ENCODE data around the gene FOCAD. TPM values are rescaled to one million over a fixed set of nuclear protein-coding genes. Genes with fewer than 3 reads are reported as not detected.

Gene FOCAD
- total RNA-seq, 2 donors from 2014 or later = 51.6 to 56.8 TPM

DNA sequence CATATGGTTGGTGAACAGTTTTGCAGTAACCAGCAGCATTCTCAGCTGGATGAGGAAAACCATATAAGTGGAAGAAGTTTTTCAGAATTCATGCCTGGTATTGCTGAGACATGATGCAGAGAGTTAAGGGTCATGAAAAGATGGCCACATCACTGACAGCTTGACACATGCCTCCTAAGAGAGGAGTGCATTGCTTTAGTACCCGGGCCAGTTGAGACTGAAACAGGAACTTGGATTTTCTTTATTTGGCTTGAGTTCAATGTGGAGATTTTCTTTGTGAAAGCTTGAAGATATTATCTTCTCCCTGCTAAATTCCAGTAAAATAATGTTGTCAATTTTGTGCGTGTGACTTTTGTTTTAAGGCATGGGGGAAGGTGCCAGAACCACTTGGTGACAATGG lies 311.6 kb downstream of the FOCAD start:
- Histone ChIP-seq H3K36me3 (ENCODE audit: control insufficient read depth, insufficient read depth, low read length) (peaks cover 34% of the 10 kb centered on the region), H3K9ac (ENCODE audit: extremely low read depth, low read length, poor library complexity, severe bottlenecking) (no peak overlapping the region), H3K9me3 (ENCODE audit: control insufficient read depth, low read length) (peaks cover under 1% of the 10 kb centered on the region), H3K27me3 (ENCODE audit: control insufficient read depth, insufficient read depth, low read length, poor library complexity, severe bottlenecking) (no peaks in the 10 kb centered on the region), H3K4me3 (ENCODE audit: low read length) (no peak overlapping the region), H3K27ac (ENCODE audit: low read depth, low read length) (no peak overlapping the region), H3K4me1 (ENCODE audit: control insufficient read depth, insufficient read depth, low read length) (no peaks in the 10 kb centered on the region)
- Mint-ChIP-seq H3K4me3 (no peak overlapping the region), H3K27ac (no peak overlapping the region), H3K9me3 (no peaks in the 10 kb centered on the region), H3K4me1 (no peaks in the 10 kb centered on the region), H3K27me3 (ENCODE audit: insufficient read depth) (no peaks in the 10 kb centered on the region), H3K36me3 (ENCODE audit: low read depth) (peaks cover 39% of the 10 kb centered on the region)
- TF ChIP-seq, protein P1, sequence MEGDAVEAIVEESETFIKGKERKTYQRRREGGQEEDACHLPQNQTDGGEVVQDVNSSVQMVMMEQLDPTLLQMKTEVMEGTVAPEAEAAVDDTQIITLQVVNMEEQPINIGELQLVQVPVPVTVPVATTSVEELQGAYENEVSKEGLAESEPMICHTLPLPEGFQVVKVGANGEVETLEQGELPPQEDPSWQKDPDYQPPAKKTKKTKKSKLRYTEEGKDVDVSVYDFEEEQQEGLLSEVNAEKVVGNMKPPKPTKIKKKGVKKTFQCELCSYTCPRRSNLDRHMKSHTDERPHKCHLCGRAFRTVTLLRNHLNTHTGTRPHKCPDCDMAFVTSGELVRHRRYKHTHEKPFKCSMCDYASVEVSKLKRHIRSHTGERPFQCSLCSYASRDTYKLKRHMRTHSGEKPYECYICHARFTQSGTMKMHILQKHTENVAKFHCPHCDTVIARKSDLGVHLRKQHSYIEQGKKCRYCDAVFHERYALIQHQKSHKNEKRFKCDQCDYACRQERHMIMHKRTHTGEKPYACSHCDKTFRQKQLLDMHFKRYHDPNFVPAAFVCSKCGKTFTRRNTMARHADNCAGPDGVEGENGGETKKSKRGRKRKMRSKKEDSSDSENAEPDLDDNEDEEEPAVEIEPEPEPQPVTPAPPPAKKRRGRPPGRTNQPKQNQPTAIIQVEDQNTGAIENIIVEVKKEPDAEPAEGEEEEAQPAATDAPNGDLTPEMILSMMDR (conservative IDR thresholded peaks at IDR 0.05) = no peak
- no peak for DNase-seq
- WGBS, 2 experiments (ENCODE audit: insufficient coverage in 1 of 2, insufficient read length in 1 of 2) = 87 to 100% methylated on average over 1 to 2 of the region's 2 CpGs

DNA sequence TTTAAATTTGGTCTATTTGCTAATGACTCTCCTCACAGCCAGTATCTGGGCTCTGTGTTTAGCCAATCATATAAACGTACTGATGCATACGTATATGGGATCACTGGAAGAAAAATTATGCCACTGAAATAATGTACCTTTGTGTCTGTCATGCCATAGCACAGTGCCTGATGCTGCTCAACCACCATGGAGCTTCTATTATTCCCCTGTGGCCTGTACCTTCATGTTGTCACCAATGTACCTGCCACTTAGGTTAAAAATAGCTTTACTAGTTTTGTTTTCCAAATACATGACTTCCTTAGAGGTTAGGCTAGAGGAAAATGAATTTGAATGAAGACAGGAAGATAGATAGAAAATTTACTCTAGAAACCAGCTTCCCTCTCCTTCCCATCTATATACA lies 312.8 kb downstream of the FOCAD start:
- WGBS, 2 experiments (ENCODE audit: insufficient coverage in 1 of 2, insufficient read length in 1 of 2) = 98 to 100% methylated on average over 2 of the region's 2 CpGs
- no peak overlapping the region for H3K4me3 ChIP-seq (ENCODE audit: low read length)
- no peaks in the 10 kb centered on the region for H3K4me1 ChIP-seq (ENCODE audit: control insufficient read depth, insufficient read depth, low read length)
- H3K27ac ChIP-seq (ENCODE audit: low read depth, low read length) = no peak overlapping the region
- TF ChIP-seq, protein P1 (conservative IDR thresholded peaks at IDR 0.05) = no peak
- no peak overlapping the region for H3K9ac ChIP-seq (ENCODE audit: extremely low read depth, low read length, poor library complexity, severe bottlenecking)
- H3K36me3 ChIP-seq (ENCODE audit: control insufficient read depth, insufficient read depth, low read length) = peaks cover 25% of the 10 kb centered on the region
- Mint-ChIP-seq H3K9me3 (no peaks in the 10 kb centered on the region), H3K4me3 (no peak overlapping the region), H3K27ac (no peak overlapping the region), H3K4me1 (no peaks in the 10 kb centered on the region), H3K27me3 (ENCODE audit: insufficient read depth) (no peaks in the 10 kb centered on the region), H3K36me3 (ENCODE audit: low read depth) (peaks cover 35% of the 10 kb centered on the region)
- peaks cover 8% of the 10 kb centered on the region for H3K9me3 ChIP-seq (ENCODE audit: control insufficient read depth, low read length)
- no peaks in the 10 kb centered on the region for H3K27me3 ChIP-seq (ENCODE audit: control insufficient read depth, insufficient read depth, low read length, poor library complexity, severe bottlenecking)
- no peak for DNase-seq

DNA sequence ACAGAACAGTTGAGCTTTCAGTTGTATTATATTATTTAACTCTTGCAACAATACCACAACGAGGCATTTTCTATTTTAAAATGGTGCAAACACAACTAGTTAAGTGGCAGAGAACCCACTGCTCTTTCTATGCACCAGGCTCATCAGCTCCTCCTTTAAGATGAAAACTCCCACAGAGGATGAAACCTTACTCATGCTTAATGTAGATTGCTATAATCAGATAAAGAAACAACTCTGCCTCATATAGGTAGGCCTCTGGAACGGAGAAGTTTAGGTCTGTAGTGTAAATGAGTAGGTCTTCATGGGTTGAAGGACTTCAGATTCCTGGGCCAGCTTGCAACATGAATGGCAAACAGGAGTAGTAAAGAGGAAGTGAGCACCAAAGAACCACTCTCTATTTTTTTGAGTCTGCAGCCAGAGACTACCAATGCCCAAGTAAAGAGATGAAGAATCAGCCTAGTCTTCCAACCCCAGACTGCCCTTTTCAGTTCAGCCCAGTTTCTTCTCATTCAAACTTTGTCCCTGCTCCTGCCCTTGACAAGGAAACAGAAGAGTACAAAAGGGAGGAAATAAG lies 313.5 kb downstream of the FOCAD start:
- Histone ChIP-seq H3K4me3 (ENCODE audit: low read length) (no peak overlapping the region), H3K9ac (ENCODE audit: extremely low read depth, low read length, poor library complexity, severe bottlenecking) (no peak overlapping the region), H3K36me3 (ENCODE audit: control insufficient read depth, insufficient read depth, low read length) (peaks cover 19% of the 10 kb centered on the region), H3K27ac (ENCODE audit: low read depth, low read length) (no peak overlapping the region), H3K9me3 (ENCODE audit: control insufficient read depth, low read length) (peaks cover 8% of the 10 kb centered on the region), H3K4me1 (ENCODE audit: control insufficient read depth, insufficient read depth, low read length) (no peaks in the 10 kb centered on the region), H3K27me3 (ENCODE audit: control insufficient read depth, insufficient read depth, low read length, poor library complexity, severe bottlenecking) (no peaks in the 10 kb centered on the region)
- no peak overlapping the region for H3K27ac Mint-ChIP-seq
- no peaks in the 10 kb centered on the region for H3K4me1 Mint-ChIP-seq
- no peak overlapping the region for H3K4me3 Mint-ChIP-seq
- DNase-seq = no peak
- no peaks in the 10 kb centered on the region for H3K27me3 Mint-ChIP-seq (ENCODE audit: insufficient read depth)
- TF ChIP-seq, protein P1 (conservative IDR thresholded peaks at IDR 0.05) = no peak
- no peaks in the 10 kb centered on the region for H3K9me3 Mint-ChIP-seq
- H3K36me3 Mint-ChIP-seq (ENCODE audit: low read depth) = peaks cover 27% of the 10 kb centered on the region
- 88 to 100% methylated on average over 1 to 2 of the region's 2 CpGs for WGBS, 2 experiments (ENCODE audit: insufficient coverage in 1 of 2, insufficient read length in 1 of 2)
